Superior temporal gyrus (tissue), 1 donor: ENCODE results near the gene CLDN24.

Experiments used
- DNase-seq: peaks from one replicate; pipeline ENCODE4 v3.0.0-alpha.2; 2016; ENCODE audit errors: extremely low spot score

CLDN24 gene

DNA sequence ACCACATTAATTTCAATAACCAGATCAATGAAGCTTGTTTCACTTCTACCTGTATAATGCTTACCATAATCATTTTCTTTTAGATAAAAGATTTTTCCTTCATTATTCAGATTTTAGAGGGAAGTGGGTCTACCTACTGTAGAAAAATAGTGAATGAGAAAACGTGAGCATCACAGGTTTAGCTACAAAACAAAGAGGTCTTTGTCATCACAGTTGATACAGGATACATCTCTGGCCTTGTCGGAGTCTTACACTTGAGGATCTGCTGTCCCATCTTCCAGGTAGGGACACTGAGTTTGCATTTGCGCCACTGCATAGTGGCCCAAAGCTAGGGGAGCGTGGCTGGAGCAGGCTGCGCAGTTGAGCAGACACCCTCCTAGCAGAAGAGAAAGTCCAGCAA lies 710 bp downstream of the CLDN24 start:
- no peak for DNase-seq

DNA sequence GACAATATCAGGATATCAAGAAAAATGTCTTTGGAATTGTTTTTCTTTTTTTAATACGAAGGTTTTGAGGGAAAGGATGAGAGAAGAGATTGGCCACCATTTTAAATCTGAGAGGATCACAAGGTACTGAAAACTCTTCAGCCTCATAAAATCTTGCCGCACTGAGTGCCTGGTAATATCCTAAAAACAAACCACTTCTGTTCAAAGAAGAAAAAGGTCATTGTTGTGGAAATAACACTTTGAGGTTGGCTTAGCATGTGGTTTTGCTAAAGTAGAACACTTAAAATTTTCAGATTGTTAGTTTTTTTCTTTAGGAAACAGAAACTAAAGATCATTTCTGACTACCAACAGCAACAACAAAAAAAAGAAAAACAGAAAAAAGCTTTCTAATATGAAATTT lies 1.1 kb downstream of the CLDN24 start:
- DNase-seq: no peak

DNA sequence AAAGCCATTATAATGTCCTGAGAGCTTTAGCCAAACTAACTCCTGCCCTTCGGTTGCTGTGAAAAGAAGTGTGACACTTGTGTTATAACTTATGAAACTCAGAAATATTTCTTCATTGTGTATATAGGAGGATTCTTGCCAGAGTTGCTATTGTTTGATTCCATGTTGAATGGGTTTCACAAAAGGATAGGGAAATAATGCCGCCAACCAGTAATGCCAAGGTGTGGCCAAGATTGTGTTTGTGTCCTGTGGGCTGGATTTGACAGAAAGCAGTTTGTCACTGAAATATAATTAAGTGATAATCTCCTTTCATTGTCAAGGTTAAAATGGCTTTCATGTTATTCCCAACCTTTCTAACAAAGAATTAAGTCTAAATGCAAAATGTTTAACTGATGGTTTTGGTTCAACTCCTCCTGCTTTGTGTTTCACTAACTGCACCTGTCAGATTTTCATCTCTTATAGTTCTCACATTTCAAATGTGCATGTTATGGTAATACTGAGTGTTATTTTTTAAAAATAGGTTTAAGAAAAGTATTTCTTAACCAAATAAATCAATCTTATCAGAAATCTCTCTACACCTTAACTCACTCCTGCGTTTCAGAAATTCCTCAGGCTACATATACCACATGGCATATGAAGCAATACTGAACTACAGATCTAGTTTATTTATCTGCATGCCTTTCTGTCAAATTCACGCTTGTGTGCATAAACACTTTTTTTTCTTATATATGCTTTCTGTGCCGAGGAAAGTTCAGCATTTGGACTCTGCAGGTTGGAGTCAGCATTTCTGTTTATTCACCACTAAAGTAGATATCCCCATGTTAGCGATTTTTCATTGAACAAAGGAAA lies 1.8 kb downstream of the CLDN24 start, which contains the start of gene CLDN22:
TSS of gene CLDN22 (minus strand) at position 66 of the 849 bp plus-strand sequence. CDS start at position 8, 58 bp downstream.
- no peak for DNase-seq

DNA sequence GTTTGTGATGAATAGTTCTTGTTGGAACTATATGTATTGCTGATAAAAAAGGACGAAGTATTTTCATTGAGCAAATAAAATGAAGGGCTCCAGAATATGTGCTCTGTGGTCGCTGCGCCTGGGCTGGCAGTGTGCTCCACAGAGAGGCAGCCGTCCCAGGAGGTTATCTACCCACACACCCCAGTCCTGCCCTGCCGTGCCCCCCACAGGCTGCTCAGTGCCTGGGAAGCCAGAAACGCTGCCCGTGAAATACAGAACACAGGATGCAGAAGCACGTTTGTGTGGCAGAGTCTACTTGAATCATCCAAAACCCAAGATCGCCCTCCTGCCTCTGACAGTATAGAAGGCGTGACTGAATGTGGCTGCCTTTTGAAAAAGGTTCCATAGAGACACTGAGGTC lies 3.6 kb downstream of the CLDN24 start:
- no peak for DNase-seq

DNA sequence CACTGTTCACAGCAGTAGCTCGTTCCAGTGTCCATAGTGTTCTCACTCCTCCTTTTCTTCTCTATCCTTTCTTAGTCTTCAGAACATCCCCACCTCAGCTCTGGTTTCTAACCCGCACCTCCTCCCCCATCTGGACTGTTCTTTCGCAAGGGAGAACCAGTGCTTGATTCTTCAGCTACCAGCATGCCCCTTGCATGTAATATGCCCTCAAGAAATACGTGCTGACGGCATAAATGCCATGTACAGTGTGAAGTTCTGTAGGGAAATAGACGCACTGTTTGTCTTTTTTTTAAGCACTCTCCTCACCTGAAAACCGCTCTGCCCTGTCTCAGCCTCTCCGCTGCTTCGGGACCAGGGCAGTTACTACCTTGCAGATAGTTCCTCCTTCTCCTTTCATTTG lies 7.4 kb downstream of the CLDN24 start:
- DNase-seq: no peak

DNA sequence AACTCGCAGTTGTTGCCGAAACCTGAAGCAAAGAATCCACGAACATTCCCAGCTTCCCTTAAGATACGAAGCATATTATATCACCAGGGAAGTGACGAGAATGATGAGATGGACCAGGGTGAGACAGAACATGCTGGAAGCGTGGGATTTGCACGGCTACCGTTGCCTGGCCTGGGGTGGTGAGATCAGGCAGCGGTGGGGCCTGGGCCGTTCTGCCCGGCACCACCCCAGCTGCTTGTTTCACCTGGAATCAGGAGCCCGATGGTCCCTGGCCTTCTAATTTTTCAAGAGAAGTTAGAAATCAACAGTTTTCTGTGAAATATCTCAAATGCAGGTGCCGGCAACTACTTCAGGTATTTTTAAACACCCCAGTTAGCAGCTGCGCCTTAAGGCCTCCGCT lies 7.9 kb downstream of the CLDN24 start:
- no peak for DNase-seq

DNA sequence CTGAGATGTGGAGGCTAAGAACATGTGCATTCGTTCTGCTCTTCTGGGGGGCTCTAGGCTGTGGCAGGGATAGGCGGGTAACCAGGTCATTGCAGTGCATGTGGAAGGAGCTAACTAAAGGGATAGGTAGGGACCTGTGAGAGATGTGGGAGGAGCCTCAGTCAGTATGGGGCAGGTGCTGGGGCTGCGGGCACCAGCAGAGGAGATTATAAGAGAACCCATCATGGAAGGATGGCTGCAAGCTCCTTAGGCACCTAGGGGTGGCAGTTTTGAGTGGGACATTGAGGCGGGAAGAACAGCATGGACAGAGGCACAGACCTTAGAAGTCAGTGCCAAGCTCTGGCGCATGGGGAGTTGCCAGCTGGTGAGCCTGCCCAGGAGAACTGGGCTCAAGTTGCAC lies 9.4 kb downstream of the CLDN24 start:
- DNase-seq: no peak

DNA sequence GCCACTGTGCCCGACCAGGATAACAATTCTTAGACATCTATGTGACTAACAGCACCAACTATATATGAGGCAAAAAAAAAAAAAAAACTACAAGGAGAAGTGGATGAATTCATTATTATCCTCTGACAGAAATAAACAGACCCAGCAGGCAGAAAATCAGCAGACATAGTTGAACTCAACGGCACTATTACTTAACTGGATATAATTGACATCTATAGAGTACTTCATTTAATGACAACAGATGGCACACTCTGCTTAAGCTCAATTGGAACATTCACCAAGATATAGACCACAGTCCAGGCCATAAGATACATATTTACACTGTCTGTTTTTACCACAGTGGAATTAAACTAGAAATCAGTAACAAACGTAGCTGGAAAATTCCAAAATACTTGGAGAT lies 15.4 kb downstream of the CLDN24 start:
- no peak for DNase-seq

DNA sequence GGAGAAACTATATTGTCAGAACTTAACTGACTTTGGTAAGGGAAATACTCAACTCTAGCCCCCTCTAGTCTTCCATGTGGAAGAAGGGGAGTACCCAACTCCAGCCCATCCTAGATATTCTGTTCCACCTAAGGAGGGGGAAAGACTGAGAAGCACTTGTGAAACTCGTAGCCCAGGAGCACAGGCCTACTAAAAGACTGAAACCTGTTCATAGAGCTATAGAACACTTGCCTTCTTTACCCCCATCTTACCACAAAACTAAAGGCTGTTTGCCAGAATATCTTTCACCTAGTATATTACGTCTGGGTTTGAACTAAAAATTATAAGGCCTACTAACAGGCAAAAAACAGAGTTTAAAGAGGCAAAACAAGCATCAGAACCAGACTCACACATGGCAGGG lies 17.7 kb downstream of the CLDN24 start:
- DNase-seq: no peak

DNA sequence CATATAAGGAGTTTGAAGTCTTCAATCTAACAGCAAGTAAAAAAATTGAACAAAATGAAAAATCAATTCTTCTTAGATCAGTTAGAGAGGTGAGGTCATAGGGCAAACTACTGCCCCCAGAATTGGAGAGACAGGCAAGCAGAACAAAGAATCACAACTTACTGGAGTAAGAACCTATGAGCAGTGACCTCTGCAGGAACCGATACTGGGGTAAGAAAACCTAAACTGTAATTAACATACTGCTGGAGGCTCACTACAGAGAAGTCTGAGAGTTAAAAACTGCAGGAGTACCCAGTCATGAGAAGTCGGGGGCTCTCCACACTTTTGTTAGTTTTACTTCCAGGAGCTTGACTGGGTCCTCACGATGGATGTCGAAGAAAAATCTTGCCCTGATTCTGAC lies 18.2 kb downstream of the CLDN24 start:
- DNase-seq: no peak

DNA sequence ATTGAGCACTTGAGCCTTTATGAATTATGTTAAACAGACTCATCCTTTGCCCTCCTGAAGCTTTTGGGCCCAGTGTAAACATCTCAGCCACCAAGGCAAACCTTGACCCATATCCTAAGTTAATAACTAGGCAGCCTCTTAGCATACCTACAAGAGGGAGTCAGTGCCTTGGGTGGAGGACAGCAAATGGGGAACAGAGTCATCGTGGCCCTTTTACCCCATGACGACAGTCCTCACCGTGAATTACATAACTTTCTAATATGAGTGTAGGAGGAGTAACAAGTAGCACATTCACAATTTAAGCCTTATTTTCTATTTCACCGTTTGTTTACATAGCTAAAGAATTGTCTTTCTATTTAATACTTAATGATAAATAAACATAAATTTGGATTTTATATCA lies 18.9 kb downstream of the CLDN24 start:
- DNase-seq: no peak

DNA sequence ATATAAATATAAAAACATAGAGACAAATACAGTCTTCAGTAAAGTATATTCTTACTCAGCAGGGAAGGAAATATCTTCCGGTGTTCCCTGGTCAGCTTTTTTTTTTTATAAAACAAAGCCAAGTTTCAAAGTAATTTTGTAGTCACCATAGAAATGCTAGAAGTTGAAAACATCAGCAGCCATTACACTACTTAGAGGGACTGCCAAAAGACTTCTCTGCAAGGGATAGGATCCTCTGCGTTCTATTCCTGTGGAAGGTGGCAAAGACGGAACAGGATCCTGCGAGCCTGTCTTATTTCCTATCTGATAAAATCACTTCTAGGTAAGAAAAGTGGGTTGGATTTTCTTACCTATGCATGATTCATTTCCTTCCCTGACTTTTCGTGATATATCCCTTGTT lies 21.6 kb downstream of the CLDN24 start:
- no peak for DNase-seq

DNA sequence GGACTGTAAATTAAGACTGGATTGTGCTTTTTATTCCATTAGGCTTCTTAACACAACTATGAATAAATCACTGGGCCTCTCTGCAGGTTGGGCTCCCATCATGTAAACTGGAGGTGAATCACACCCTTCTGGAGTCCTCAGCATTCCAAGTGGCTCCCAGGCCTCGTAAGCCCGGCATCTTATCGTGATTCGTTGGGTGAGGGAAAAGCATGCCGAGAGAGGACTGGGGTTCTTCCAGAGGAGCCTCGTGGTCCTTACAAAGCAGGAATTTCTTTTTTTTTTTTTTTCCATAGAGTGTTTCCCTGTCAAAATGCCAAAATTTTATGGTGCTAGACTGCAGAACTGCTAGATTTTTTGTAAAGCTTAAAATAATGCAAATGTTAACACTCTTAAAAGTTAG lies 22.2 kb downstream of the CLDN24 start:
- no peak for DNase-seq

DNA sequence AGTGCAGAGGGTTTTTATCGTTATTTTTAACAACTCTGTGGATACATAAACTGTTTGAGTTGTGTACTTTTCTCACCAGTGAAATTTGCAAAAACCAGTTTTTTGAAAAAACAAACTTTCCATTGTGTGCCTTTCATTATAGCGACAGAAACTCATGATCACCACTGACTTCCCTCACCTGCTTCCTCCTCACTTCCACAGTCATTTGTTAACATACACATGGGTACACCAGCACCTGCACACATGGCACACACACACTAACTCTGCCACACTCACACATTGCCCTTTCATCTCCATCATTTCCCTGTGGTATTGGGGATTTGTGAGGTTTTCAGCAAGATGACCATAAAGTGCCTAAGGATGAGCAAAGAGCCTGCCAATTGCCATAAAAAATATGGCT lies 22.8 kb downstream of the CLDN24 start:
- DNase-seq: no peak

DNA sequence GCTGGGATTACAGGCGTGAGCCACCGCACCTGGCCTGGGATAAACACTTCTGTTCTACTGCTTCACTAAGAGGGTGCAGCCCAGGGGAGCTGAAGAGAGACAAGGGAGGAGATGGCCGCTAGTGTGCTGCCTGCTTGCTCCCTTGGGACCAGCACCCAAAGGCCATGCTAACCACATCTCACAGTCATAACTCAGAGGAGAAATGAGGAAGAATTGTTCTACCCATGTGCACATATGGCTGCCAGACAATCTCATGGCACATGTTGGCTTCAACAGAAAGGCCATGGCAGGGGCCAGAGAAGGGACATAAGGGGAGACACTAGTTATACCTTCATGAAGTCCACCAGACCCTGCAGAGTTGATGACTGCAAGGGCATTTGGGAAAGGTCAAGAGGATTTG lies 24.6 kb downstream of the CLDN24 start:
- no peak for DNase-seq

DNA sequence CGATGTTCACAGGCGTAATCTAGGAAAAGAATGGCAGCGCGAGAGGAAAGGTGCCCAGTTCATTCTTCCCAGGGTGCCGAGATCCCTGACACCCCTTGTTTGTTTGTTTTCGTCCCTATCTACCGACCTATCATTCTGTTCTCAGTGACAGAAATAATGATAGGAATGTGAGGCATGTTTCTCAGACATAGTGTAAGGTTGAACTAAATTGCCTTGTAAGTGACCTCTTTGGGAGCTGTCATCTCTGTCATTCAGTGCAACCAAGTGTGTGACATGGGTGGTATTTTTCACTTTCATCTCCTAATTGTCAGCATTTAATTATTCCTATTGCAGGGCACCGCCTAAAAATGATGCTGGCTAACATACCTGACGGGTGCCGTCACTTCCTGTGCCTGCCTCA lies 26.5 kb downstream of the CLDN24 start:
- no peak for DNase-seq

DNA sequence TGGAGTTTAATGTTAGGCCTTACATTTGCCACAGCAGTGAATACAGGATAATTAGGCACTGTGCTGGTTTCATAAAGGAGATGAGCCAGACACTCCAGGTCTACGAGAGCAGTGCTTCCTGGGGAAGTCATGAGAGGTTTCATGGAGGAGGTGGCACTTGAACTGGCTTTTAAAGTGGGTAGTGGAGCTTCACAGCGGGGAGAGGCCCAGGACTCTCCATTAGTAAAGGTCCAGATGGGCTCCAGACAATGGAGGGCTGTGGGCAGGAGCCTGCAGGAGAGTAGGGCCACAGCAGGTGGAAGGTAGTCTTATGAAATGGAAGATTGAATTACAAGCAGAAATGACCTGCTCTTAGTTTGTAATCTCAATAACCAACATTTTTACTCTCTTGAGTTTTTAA lies 31.2 kb downstream of the CLDN24 start:
- no peak for DNase-seq

DNA sequence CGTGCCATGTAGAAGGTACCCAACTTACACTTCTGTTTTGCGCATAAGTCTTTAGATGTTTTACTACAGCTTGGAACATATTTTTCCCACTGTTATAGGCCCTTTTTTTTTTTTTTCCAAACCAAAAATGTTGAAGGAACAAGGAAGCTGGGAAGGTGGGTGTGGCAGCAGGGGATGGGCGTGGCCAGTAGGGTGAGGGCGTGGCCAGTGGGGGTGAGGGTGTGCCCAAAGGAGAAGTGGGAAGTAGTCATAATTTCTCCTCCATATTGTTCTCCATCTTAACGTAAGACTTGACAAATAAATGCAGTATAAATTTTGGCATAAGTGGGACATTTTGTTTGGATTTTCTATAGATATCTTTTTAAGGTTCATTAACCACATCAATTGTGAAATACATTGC lies 32.5 kb downstream of the CLDN24 start:
- no peak for DNase-seq

DNA sequence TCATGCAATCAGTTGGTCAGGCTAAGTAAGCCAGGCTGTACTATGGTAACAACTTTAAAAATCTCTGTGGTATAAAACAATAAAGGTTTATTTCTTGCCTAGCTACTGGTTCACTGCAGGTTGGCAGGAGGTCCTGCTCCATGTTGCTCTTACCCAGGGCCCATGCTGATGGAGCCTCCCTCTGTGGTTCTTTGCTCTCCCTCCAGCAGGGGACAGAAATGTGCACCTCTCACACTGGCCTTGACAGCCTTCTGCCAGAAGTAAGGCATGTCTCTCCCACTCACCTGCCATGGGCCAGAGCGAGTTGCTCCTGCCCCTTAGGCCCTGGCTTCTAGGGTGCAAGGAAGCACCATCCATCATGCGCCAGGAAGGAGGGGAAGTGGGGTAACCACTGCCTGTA lies 33.3 kb downstream of the CLDN24 start:
- no peak for DNase-seq

DNA sequence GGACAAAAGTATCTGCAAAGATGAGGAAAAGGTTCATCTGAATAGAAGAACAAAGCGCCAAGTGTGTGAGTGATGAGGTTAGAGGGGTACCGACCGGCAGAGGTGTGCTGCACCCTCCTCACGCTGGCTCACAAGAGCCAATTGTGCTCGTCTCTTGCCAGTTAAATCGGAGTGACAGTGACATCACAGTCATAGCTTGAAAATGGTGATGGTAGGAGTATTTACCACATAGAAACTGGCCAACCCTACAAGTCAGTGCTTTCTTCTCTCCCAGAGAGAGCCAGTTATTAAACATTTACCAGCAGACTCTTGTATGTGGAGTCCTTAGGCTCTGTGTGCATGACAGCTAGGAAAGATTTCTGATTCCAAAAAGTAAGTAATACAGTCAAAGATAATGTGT lies 34.5 kb downstream of the CLDN24 start:
- DNase-seq: no peak

DNA sequence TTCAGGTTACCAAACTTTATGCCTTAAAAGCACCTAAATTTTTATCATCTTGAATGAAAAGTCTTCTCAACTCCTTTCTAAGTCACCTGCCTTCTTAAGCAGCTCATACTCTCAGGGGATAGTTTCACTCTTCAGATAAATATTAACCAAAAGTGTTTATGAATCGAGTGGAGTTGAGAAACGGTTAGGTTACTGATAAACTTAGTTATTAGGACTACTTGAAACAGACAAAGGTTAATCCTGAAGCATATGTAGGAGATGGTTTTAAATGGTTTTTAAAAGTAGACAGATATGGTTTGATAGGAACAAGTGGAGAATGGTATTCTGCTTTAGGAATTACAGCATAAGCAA lies 34.9 kb downstream of the CLDN24 start:
- DNase-seq: no peak

DNA sequence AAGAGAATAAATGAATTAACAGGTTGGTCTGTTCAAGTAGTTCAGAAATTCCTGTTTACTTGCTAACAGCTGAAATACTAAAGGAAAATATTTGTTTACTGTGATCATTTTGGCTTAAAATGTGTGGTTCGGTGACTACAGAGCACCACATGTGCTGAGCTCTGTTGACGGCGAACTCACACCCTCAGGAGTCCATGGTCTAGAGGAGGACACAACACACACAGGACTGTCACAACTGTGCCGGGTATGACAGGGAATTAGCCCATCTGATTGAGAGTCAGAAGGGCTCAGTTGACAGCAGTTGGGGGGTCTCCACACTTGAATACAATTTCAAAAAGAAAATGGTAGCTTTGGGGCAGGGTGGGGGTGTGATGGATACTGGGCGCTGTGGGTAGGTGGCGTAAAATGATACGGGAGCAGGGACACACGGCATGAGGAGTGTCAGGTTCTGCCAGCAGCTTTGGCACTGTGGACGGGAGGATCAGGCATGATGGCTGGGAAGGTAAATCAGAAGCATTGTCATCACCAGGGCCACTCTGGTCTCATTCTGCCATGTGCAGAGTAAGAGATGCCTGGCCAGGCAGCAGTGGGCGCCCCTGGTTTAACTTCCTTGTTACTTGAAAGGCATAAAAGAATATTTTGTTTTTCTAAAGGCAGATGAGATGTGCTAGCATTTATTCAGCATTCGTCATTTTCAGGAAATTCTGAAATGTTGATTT lies 35.5 kb downstream of the CLDN24 start:
- DNase-seq: no peak

DNA sequence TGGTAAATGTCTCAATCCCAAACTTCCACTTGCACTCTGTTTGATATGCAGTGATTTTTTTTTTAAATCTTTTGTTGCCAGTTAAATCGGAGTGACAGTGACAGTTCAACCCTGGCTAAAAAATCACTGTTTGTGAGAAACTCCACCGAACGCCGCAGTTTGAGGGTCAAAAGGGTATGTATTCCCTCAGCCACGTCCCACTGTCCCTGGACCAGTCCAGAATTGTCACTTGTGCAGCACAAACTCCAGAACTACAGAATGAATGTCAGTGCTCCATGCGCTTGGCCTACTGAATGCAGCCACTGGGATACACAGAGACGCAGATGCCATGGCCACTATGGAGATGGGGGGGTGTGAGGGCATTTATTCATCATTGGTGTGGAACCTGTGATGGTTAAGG lies 36.3 kb downstream of the CLDN24 start:
- no peak for DNase-seq
